BJ (cell line): Measurements from ENCODE around the gene OR2M2. TPM values are rescaled to one million over a fixed set of nuclear protein-coding genes. Genes with fewer than 3 reads are reported as not detected.

ENCODE experiments used
- CTCF ChIA-PET: fragments of 350-600 bp; formaldehyde crosslinking; extraction: SDS; loops from one replicate; lab custom pipeline; 2021; ENCODE audit warnings: antibody characterized with exemption, inconsistent platforms; lab: Yijun Ruan, JAX
- POLR2A ChIA-PET: fragments of 300-600 bp; sonication (Branson Sonifier 250); formaldehyde crosslinking; extraction: SDS; loops from one replicate; lab custom pipeline; 2021; ENCODE audit warnings: antibody characterized with exemption; lab: Charles Lee
- DNase-seq: peaks from one replicate; pipeline ENCODE4 v3.0.0-alpha.2; 2011; ENCODE audit warnings: low read depth
- H3K27me3 ChIP-seq: 2 replicates; pipeline ENCODE4 v1.6.0; 2011; ENCODE audit warnings: low read length; ENCODE audit not compliant: control insufficient read depth, insufficient read depth
- H3K36me3 ChIP-seq: 2 replicates; pipeline ENCODE4 v1.5.1; 2011; ENCODE audit warnings: low read length; ENCODE audit not compliant: control insufficient read depth, insufficient read depth
- H3K4me3 ChIP-seq: 2 replicates; pipeline ENCODE4 v1.5.1; 2011; ENCODE audit warnings: low read depth, mild to moderate bottlenecking, control low read depth, low read length
- polyA plus RNA-seq: library from polyadenylated mRNA; depleted of rRNA; stranded (reverse); fragments of >200 nt; gene quantifications from 2 replicates; pipeline ENCODE4 v1.2.3, GENCODE V29; 2011; rRNA removed
- TF ChIP-seq, protein P1 (sequence below): IDR thresholded peaks from 2 replicates; pipeline ENCODE4 v1.5.1; 2011; ENCODE audit warnings: low read depth, mild to moderate bottlenecking, control low read depth, inconsistent platforms, low read length, moderate library complexity; ENCODE audit not compliant: insufficient read depth

Gene OR2M2
- polyA plus RNA-seq, 1 experiment: not detected

DNA sequence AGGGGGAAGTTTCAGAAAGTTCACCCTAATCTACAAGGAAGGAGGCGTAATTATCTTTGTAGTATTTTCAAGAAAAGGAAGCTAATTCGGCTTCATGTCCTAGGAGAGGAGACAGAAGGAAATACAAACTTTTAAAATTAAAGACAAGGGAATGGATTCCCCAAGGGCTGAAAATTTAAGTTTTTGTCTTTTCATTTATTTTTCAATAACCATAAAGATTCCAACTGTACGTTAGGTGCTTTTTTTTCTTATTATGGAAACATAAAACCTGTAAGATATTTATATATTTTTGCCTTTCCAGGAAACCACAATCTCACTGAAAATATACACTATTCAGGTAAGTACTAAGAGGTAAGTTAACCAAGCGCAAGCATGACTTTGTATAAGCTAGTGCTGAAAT is 22.3 kb downstream of the OR2M2 start, which contains the start of gene OR2M3:
OR2M3 (plus strand) TSS at position 301 of the 400 bp plus-strand sequence. CDS start 5,803 bp downstream, outside the sequence.
- TF ChIP-seq, protein P1, sequence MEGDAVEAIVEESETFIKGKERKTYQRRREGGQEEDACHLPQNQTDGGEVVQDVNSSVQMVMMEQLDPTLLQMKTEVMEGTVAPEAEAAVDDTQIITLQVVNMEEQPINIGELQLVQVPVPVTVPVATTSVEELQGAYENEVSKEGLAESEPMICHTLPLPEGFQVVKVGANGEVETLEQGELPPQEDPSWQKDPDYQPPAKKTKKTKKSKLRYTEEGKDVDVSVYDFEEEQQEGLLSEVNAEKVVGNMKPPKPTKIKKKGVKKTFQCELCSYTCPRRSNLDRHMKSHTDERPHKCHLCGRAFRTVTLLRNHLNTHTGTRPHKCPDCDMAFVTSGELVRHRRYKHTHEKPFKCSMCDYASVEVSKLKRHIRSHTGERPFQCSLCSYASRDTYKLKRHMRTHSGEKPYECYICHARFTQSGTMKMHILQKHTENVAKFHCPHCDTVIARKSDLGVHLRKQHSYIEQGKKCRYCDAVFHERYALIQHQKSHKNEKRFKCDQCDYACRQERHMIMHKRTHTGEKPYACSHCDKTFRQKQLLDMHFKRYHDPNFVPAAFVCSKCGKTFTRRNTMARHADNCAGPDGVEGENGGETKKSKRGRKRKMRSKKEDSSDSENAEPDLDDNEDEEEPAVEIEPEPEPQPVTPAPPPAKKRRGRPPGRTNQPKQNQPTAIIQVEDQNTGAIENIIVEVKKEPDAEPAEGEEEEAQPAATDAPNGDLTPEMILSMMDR: no peak
- Histone ChIP-seq H3K27me3 (no peaks in the 10 kb centered on the region), H3K4me3 (no peak within 1 kb of the TSS), H3K36me3 (no peaks in the 10 kb centered on the region)
- ChIA-PET CTCF (no interaction called here), POLR2A (no interaction called here)
- DNase-seq: no peak

DNA sequence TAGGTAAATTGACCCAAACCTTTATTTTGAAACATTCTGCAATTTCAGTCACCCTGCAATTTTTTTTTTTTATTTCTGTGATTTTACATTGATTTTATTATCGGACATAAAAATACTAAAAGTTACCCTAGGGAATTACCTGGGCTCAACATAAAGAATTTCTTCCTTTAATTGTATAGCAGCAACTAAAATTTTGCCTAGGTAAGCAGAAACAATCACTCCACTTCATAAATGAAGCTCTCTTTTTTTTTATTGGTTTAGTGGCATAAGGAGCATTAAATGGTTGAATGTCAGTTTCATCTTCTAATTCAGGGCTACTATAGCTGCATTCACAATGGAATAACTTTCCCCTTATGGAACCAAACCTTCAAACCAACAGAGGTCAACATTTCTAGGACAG is 41.3 kb downstream of the OR2M2 start:
- ChIA-PET POLR2A (no interaction called here), CTCF (no interaction called here)
- Histone ChIP-seq H3K27me3 (no peaks in the 10 kb centered on the region), H3K4me3 (no peak overlapping the region), H3K36me3 (no peaks in the 10 kb centered on the region)
- TF ChIP-seq, protein P1: no peak
- no peak for DNase-seq

DNA sequence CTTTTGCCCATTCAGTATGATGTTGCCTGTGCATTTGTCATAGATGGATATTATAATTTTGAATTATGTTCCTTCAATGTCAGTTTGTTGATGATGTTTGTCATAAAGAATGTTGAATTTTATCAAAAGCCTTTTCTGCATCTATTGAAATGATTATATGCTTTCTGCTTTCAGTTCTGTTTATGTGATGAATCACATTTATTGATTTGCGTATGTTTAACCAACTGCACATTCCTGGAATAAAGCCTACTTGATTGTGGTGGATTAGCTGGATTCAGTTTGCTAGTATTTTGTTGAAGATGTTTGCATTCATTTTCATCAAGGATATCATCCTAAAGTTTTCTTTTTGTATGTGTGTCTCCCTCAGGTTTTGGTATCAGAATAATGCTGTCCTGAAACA is 50.9 kb downstream of the OR2M2 start:
- CTCF ChIA-PET: no interaction called here
- Histone ChIP-seq H3K36me3 (no peaks in the 10 kb centered on the region), H3K27me3 (no peaks in the 10 kb centered on the region), H3K4me3 (no peak overlapping the region)
- POLR2A ChIA-PET: no interaction called here
- no peak for DNase-seq
- TF ChIP-seq, protein P1: no peak

GRCh38 chr1:248229360-248229908 is 54.8 kb downstream of the OR2M2 start:
- no peak for DNase-seq
- Histone ChIP-seq H3K36me3 (no peaks in the 10 kb centered on the region), H3K27me3 (no peaks in the 10 kb centered on the region), H3K4me3 (no peak overlapping the region)
- TF ChIP-seq, protein P1: no peak
- ChIA-PET CTCF (interaction anchor here (0.6 kb wide), 1 partner anchor 599 kb away, joined by 3 read pairs; no protein-coding TSS in a partner anchor), POLR2A (no interaction called here)

Other genes with a start within 250 kb of the OR2M2 start
- not detected in 2 replicates for gene OR2AJ1, start 249.9 kb upstream of the OR2M2 start, polyA plus RNA-seq
- not detected in 2 replicates for gene OR2L8, start 226.0 kb upstream of the OR2M2 start, polyA plus RNA-seq
- not detected in 2 replicates for gene OR2AK2, start 209.6 kb upstream of the OR2M2 start, polyA plus RNA-seq
- gene OR2L5, start 161.2 kb upstream of the OR2M2 start, polyA plus RNA-seq: not detected in 2 replicates
- gene OR2L2, start 144.8 kb upstream of the OR2M2 start, polyA plus RNA-seq: not detected in 2 replicates
- gene OR2L3, start 128.0 kb upstream of the OR2M2 start, polyA plus RNA-seq: not detected in 2 replicates
- gene OR2L13, start 79.6 kb upstream of the OR2M2 start, polyA plus RNA-seq: not detected in 2 replicates
- not detected in 2 replicates for gene OR2M5, start 29.7 kb upstream of the OR2M2 start, polyA plus RNA-seq
- not detected in 2 replicates for gene OR2M3, start 22.4 kb downstream of the OR2M2 start, polyA plus RNA-seq
- gene OR2M4, start 56.6 kb downstream of the OR2M2 start, polyA plus RNA-seq: not detected in 2 replicates
- not detected in 2 replicates for gene OR2T33, start 103.2 kb downstream of the OR2M2 start, polyA plus RNA-seq
- gene OR2T12, start 128.6 kb downstream of the OR2M2 start, polyA plus RNA-seq: not detected in 2 replicates
- not detected in 2 replicates for gene OR2M7, start 149.7 kb downstream of the OR2M2 start, polyA plus RNA-seq
- gene OR14C36, start 174.0 kb downstream of the OR2M2 start, polyA plus RNA-seq: not detected in 2 replicates
- not detected in 2 replicates for gene OR2T4, start 186.8 kb downstream of the OR2M2 start, polyA plus RNA-seq
- not detected in 2 replicates for gene OR2T6, start 200.9 kb downstream of the OR2M2 start, polyA plus RNA-seq
- not detected in 2 replicates for gene OR2T1, start 228.2 kb downstream of the OR2M2 start, polyA plus RNA-seq